C4-2B (cell line): ENCODE data around the gene BTN1A1.

Source experiments
- ZFX ChIP-seq: fragments of 450-650 bp; IDR thresholded peaks from 2 replicates; pipeline ENCODE4 v1.6.1; 2017
- TF ChIP-seq, protein P1 (sequence below): fragments of 450-650 bp; conservative IDR thresholded peaks from 2 replicates; pipeline ENCODE4 v1.5.1; 2017; ENCODE audit warnings: mild to moderate bottlenecking

GRCh38 chr6:26553635-26554446 is 53.7 kb downstream of the BTN1A1 start:
- TF ChIP-seq, protein P1, sequence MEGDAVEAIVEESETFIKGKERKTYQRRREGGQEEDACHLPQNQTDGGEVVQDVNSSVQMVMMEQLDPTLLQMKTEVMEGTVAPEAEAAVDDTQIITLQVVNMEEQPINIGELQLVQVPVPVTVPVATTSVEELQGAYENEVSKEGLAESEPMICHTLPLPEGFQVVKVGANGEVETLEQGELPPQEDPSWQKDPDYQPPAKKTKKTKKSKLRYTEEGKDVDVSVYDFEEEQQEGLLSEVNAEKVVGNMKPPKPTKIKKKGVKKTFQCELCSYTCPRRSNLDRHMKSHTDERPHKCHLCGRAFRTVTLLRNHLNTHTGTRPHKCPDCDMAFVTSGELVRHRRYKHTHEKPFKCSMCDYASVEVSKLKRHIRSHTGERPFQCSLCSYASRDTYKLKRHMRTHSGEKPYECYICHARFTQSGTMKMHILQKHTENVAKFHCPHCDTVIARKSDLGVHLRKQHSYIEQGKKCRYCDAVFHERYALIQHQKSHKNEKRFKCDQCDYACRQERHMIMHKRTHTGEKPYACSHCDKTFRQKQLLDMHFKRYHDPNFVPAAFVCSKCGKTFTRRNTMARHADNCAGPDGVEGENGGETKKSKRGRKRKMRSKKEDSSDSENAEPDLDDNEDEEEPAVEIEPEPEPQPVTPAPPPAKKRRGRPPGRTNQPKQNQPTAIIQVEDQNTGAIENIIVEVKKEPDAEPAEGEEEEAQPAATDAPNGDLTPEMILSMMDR: no peak
- TF ChIP-seq ZFX: no peak
